SU-DHL-6 (cell line): Measurements from ENCODE around the gene RNF144A.

Experiments used
- EZH2phosphoT487 ChIP-seq: fragments of 200-600 bp; sonication (generic), shearing (Covaris generic); conservative IDR thresholded peaks from 2 replicates; pipeline ENCODE4 v1.6.1; 2018; ENCODE audit warnings: mild to moderate bottlenecking, antibody characterized with exemption, low read length, moderate library complexity, mixed read lengths
- TF ChIP-seq, protein P1 (sequence below): fragments of 200-600 bp; sonication (generic); IDR thresholded peaks from one replicate; pipeline ENCODE4 v1.5.1; 2017; ENCODE audit warnings: antibody characterized with exemption, mild to moderate bottlenecking, low read length, moderate library complexity; ENCODE audit not compliant: insufficient read depth, poor library complexity, severe bottlenecking

DNA sequence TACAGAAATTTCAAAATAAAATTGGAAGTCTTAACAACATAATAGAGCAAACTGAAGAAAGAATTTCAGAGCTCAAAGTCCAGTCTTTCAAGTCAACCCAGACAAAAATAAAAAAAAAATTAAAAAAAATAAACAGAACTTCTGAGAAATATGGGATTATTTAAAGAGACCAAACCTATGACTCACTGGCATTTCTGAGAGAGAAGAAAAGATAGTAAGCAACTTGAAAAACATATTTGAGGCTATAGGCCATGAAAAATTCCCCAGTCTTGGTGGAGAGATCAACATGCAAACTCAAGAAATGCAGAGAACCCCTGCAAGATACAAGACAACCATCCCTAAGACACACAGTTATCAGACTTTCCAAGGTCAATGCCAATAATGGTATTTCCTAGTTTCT is 167.4 kb downstream of the RNF144A start:
- TF ChIP-seq, protein P1, sequence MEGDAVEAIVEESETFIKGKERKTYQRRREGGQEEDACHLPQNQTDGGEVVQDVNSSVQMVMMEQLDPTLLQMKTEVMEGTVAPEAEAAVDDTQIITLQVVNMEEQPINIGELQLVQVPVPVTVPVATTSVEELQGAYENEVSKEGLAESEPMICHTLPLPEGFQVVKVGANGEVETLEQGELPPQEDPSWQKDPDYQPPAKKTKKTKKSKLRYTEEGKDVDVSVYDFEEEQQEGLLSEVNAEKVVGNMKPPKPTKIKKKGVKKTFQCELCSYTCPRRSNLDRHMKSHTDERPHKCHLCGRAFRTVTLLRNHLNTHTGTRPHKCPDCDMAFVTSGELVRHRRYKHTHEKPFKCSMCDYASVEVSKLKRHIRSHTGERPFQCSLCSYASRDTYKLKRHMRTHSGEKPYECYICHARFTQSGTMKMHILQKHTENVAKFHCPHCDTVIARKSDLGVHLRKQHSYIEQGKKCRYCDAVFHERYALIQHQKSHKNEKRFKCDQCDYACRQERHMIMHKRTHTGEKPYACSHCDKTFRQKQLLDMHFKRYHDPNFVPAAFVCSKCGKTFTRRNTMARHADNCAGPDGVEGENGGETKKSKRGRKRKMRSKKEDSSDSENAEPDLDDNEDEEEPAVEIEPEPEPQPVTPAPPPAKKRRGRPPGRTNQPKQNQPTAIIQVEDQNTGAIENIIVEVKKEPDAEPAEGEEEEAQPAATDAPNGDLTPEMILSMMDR: no peak
- TF ChIP-seq EZH2phosphoT487: no peak
